Hematopoietic multipotent progenitor cell treated with erythropoietin and hydrocortisone succinate and interleukin-3 and kit ligand, for 8 days (in vitro differentiated cells): ENCODE measurements around the gene CHCHD3.

Source experiments
- DNase-seq: peaks from one replicate; pipeline ENCODE4 v3.0.0-alpha.2; 2015

CHCHD3 gene

GRCh38 chr7:132764762-132765161, 317.1 kb downstream of the CHCHD3 start:
- no peak for DNase-seq

GRCh38 chr7:132760866-132761265, 321.0 kb downstream of the CHCHD3 start:
- DNase-seq = no peak

GRCh38 chr7:132760244-132760623, 321.7 kb downstream of the CHCHD3 start:
- DNase-seq = no peak

DNA sequence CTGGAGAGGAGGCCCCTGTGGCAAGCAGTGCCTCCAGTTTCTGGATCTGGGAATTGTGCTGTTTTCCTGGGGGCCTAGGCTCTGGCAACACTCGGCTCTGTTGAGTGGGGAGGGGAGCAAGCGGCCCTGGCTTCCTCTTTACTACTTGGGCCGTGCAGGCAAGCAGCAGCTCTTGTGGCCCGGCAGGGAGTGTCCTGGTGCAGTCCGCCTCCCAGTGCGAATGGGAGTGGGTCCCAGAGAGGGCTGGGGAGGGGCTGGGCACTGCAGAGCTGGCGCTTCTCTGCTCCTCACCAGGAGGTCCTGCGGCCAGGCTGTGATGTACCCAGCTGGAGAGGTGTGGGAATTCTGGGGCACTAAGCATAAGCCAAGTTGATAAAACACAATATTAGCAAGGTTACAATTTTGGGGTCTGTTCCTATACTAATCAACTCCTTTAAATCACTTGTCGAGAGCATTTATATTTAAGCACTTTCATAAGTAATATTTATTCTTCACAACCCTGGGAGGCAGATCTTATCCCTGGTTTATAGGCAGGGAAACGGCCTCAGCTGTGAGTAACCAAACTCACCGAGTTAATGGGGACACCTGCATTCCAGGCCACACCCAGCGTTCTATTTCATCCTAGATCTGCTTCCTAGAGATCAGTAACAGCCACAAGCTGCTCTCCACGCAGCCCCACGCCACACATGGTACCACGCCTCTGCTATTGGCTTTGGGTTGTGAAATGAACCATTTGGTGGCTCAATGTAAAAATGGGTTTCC, 322.2 kb downstream of the CHCHD3 start:
- no peak for DNase-seq

DNA sequence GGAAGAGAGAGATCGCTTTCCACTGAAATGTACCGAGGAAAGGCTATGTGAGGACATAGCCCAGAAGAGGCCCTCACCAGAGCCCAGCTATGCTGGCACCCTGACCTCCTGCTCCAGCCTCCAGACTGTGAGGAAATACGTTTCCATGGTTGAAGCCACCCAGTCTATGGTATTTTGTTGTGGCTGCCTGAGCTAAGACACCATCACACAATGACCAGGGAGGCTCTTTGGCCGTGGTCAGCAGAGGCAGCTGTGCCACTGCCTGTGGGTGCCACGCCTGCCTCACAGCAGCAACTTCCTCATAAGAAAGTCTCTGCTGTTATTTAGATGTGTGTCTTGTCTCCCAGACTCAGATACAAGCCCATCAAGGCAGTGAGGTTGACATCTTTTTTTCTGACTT, 322.9 kb downstream of the CHCHD3 start:
- DNase-seq = no peak

GRCh38 chr7:132757783-132758182, 324.1 kb downstream of the CHCHD3 start:
- no peak for DNase-seq

DNA sequence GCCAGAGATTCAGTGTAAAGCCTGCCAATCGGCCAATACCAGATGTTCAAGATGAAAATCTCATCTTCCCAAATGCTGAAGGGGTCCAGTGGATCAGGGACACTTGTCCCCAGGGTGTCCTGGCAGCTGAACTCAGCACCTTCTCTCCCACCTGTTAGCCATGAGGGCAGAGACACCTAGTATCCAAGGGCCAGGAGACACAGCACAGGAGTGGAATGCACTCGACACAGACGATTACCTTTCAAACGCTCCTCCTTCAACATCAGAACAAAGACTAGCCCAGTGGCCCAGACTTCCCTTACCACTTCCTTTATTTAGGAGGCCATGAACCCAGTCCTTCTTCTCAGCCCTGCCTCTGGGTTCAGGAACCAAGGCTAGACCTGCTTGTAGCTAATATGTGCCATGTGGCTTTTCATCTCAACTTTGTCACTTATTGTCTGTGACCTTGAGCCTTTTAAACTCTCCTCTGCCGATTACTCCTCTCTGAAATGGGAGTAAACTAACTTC, 325.4 kb downstream of the CHCHD3 start:
- DNase-seq = no peak

DNA sequence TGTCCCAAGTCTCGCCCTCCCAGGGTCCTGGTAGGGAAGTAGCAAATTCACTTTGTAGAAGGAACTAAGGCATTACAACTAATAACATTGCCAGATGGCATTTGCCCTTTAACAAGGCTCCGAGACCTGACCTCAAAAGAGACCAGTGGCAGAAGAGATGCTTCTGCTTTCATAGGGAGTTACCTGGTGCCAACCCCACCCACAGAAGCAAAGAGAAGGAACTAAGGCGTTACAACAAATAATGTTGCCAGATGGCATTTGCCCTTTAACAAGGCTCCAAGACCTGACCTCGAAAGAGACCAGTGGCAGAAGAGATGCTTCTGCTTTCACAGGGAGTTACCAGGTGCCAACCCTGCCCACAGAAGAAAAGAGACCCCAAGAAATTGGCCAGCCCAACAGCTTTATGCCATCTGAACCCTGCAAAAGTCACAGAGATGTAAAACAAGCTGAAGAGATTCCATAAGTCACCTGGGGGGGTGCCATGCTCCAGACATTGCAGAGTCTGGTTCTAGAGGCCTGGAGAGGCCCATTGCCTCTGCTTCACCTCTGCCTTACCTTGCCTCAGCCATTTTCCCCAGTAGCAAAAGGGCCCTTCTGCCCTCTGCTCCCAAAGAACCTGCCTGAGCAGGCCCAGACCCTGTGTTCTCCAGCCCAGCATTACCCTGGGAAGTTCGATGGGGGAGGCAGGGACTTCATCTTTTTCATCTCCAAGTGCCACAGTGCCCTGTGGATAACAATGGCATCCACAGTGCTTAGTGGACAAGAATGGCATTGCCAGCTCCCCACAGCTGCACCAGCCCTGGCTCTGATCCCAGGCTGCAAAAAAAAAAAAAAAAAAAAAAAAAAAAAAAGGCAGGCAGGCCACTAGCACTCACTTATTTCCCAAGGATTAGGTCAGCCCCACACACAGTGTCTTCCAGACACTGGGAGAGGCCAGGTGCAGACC, 326.1 kb downstream of the CHCHD3 start:
- no peak for DNase-seq

- DNase-seq = no peak
Measured at GRCh38 chr7:132752431-132752830, 329.5 kb downstream of the CHCHD3 start.

DNA sequence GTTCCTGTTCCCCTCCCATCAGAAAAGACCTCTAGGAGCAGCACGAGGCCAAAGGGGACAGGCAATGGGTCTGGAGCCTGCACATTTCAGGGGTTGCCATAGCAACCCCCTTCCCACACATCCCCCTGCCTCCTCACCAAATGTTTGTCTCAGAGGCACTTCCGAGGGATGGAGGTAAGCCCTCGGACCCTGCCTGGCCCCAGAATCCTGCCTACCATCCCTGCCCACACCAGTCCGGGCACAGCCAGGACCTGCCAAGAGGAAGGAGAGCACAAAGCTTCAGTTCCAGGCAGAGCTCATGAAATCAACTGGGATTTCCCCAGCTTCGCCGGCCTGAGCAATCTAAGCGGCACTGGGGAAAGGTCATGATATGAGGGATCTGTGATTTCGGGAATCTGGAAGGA, 330.6 kb downstream of the CHCHD3 start:
- DNase-seq = no peak

- DNase-seq = no peak
Measured at GRCh38 chr7:132750530-132751217, 331.2 kb downstream of the CHCHD3 start.

GRCh38 chr7:132750096-132750495, 331.8 kb downstream of the CHCHD3 start:
- DNase-seq = no peak

GRCh38 chr7:132745510-132745909, 336.4 kb downstream of the CHCHD3 start:
- no peak for DNase-seq

DNA sequence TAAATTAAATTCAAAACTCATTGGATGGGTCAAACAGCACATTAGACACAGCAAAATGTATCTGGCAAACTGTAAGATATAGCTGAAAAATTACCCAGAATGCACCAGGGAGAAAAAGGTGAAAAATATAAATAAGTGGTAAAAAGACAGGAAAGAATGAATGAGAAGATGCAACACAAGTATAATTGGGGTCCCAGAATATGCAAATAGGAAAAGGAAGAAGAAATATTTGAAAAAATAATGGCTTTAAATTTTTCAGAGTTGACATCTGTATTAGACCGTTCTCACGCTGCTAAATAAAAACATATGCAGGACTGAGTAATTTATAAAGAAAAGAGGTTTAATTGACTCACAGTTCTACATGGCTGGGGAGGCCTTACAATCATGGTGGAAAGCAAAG, 337.9 kb downstream of the CHCHD3 start:
- DNase-seq = no peak

- no peak for DNase-seq
Measured at GRCh38 chr7:132742189-132742612, 339.7 kb downstream of the CHCHD3 start.

DNA sequence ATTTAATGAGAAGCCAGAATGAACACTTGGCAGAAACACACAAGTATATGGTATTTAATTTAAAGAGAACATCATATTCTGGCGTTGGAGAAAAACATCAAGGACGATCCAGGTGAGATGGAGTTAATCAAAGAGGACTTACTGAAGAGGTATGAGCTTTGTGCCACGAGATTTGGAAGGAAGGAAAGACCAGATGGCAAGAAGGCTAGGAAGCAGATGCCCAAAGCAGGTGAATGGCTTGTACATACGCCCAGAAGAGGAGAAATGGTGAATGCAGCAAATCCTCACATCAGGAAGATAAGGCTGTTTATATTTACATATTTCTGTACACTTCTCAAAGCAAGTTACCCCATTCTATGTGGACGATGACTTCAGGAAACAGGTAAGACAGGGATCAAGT, 341.7 kb downstream of the CHCHD3 start:
- no peak for DNase-seq

GRCh38 chr7:132739271-132739955, 342.5 kb downstream of the CHCHD3 start:
- DNase-seq = no peak

GRCh38 chr7:132738254-132738653, 343.6 kb downstream of the CHCHD3 start:
- DNase-seq = no peak

GRCh38 chr7:132735476-132735875, 346.4 kb downstream of the CHCHD3 start:
- no peak for DNase-seq
